Measurements from ENCODE around the gene SAMD13.

DNA sequence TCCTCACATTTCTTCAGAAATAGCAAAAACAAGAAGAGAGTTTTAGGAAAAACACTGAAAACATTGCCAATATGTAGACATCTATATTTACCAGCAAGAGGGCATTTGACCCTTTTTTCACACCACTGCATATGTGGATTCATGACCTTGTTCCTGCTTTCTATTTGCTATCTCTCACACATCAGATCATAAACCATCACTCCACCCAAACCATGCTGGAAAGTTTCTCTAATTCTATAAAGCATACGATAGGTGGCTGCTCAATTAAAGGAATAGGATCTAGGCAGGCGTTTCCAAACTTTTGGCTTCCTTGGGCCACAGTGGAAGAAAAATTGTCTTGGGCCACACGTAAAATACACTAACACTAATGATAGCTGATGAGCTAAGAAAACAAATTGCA, 35.6 kb upstream of the SAMD13 start:
- TF ChIP-seq EZH2 (IDR thresholded peaks at IDR 0.05; ENCODE audit: borderline replicate concordance, low read depth, low read length, severe bottlenecking): no peak
- TF ChIP-seq, protein P1, sequence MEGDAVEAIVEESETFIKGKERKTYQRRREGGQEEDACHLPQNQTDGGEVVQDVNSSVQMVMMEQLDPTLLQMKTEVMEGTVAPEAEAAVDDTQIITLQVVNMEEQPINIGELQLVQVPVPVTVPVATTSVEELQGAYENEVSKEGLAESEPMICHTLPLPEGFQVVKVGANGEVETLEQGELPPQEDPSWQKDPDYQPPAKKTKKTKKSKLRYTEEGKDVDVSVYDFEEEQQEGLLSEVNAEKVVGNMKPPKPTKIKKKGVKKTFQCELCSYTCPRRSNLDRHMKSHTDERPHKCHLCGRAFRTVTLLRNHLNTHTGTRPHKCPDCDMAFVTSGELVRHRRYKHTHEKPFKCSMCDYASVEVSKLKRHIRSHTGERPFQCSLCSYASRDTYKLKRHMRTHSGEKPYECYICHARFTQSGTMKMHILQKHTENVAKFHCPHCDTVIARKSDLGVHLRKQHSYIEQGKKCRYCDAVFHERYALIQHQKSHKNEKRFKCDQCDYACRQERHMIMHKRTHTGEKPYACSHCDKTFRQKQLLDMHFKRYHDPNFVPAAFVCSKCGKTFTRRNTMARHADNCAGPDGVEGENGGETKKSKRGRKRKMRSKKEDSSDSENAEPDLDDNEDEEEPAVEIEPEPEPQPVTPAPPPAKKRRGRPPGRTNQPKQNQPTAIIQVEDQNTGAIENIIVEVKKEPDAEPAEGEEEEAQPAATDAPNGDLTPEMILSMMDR (IDR thresholded peaks at IDR 0.05; ENCODE audit: extremely low read depth in 1 of 2, insufficient read depth in 1 of 2, low read depth in 1 of 2, low read length in 2 of 2): no peak
- TF ChIP-seq POLR2A (IDR thresholded peaks at IDR 0.05; ENCODE audit: low read depth, low read length): no peak
- TF ChIP-seq JUN (IDR thresholded peaks at IDR 0.05; ENCODE audit: borderline replicate concordance, insufficient read depth, insufficient read length, low read depth): no peak
- no peak for TF ChIP-seq MAX (IDR thresholded peaks at IDR 0.05; ENCODE audit: insufficient read depth, insufficient read length)

Data from endothelial cell of umbilical vein (primary cell).